Right lobe of liver (tissue), 6 donors: ENCODE results near the gene PRMT2. TPM values are rescaled to one million over a fixed set of nuclear protein-coding genes. Genes with fewer than 3 reads are reported as not detected.
A peak's percentile ranks its signal among the peaks of the same experiment; 100 is the strongest.

Experiments used
- ATAC-seq, 4 donors: fragments of 200-7000 bp; cut with Tn5 transposase; one replicate each; pipeline ENCODE4 v1.9.1; 2020; ENCODE audit warnings: mild to moderate bottlenecking in 4 of 4, moderate library complexity in 4 of 4
- DNase-seq, 3 donors: peaks; one replicate each; pipeline ENCODE4 v3.0.0-alpha.2; 2020
- H3K27ac ChIP-seq, 3 donors: fragments of 200-600 bp; one replicate each; pipeline ENCODE4 v1.8.0; 2022
- H3K27me3 ChIP-seq, 2 donors: fragments of 200-600 bp; one replicate each; pipeline ENCODE4 v1.8.0; 2022
- H3K36me3 ChIP-seq, 4 donors: fragments of 200-600 bp; sonication (generic) in 1 of 4; one replicate each; pipeline versions ENCODE4 v1.5.1 to v1.8.0; 2017 to 2022; ENCODE audit warnings: control low read depth in 1 of 4
- H3K4me1 ChIP-seq, 4 donors: fragments of 200-600 bp; sonication (generic) in 1 of 4; one replicate each; pipeline versions ENCODE4 v1.5.1 to v1.8.0; 2017 to 2022; ENCODE audit warnings: control low read depth in 1 of 4
- H3K4me3 ChIP-seq, 3 donors: fragments of 200-600 bp; one replicate each; pipeline ENCODE4 v1.8.0; 2022
- H3K9me3 ChIP-seq, 4 donors: fragments of 200-600 bp; sonication (generic) in 1 of 4; one replicate each; pipeline versions ENCODE4 v1.5.1 to v1.8.0; 2017 to 2022; ENCODE audit warnings: control low read depth in 1 of 4
- POLR2A ChIP-seq: fragments of 450-650 bp; IDR thresholded peaks from one replicate; pipeline ENCODE4 v1.6.1; 2017; ENCODE audit warnings: antibody characterized with exemption, mild to moderate bottlenecking
- WGBS: methylation state at CpG from one replicate; pipeline ENCODE4 v1.1.6; 2018; ENCODE audit warnings: low coverage, low lambda C conversion rate; ENCODE audit not compliant: insufficient coverage; ENCODE audit errors: missing lambda C conversion rate; 5-methylcytosine and 5-hydroxymethylcytosine counted together
- intact Hi-C, 2 donors: fragments of 100-400 bp; cut with DNase I; formaldehyde crosslinking; loops; one replicate each; pipeline versions ENCODE4 v1.11.2 to v1.14.1; 2022
- total RNA-seq, 6 experiments: library from RNA; depleted of rRNA in 2 of 6; stranded (reverse); fragments of >200 nt in 2 of 6; fragmentation: NEBNext Ultra II Directional in 3 of 6; extraction: Animal tissue kit (Norgen Biotek cat#: 25700) in 3 of 6; gene quantifications; one replicate each; pipeline versions ENCODE4 v1.1.0 to v1.2.4, GENCODE V29; 2016 to 2023
- TF ChIP-seq, protein P1 (sequence below), 4 donors: fragments of 200-600 bp in 3 of 4; fragments of 450-650 bp in 1 of 4; IDR thresholded peaks; one replicate each; pipeline versions ENCODE4 v1.5.1 to v1.8.0; 2016 to 2022; ENCODE audit warnings: antibody characterized with exemption in 4 of 4, mild to moderate bottlenecking in 2 of 4
- donor health status: DM: no; HTN: yes; CAD: no.
- donor health status: DM: no; HTN: no; CAD: no.
- donor health status: DM: no; HTN: no; CAD: no.
- donor health status: DM: no; HTN: yes; CAD: no.
- donor health status: DM: no; HTN: yes; CAD: no.

PRMT2 gene
- total RNA-seq, 6 experiments from 2014 or later, result 12.4 to 28.0 (median 19.6) TPM

DNA sequence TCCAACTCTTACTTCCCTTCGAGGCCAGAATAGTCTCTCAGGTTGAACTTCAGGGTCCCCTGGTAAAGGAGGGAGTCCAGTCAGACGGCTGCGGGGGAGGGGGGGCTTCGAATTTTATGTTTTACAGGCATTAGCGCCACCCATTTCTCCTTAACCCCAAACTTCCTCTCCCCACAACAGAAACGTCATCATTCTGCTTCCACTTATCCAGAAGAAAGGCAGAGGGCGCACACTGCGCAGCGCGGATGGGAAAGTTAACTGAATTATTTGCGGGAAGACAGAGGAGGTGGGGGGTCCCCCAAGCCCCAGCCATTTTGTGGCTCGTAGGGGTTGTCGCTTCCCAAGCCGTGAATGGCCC is 529 bp upstream of the PRMT2 start:
- peak overlapping the region; percentile 89 to 98 (median 90) for H3K27ac ChIP-seq
- intact Hi-C loops, result no loop called here
- no peaks in the 10 kb centered on the region for H3K9me3 ChIP-seq
- no peak for TF ChIP-seq POLR2A
- TF ChIP-seq, protein P1, sequence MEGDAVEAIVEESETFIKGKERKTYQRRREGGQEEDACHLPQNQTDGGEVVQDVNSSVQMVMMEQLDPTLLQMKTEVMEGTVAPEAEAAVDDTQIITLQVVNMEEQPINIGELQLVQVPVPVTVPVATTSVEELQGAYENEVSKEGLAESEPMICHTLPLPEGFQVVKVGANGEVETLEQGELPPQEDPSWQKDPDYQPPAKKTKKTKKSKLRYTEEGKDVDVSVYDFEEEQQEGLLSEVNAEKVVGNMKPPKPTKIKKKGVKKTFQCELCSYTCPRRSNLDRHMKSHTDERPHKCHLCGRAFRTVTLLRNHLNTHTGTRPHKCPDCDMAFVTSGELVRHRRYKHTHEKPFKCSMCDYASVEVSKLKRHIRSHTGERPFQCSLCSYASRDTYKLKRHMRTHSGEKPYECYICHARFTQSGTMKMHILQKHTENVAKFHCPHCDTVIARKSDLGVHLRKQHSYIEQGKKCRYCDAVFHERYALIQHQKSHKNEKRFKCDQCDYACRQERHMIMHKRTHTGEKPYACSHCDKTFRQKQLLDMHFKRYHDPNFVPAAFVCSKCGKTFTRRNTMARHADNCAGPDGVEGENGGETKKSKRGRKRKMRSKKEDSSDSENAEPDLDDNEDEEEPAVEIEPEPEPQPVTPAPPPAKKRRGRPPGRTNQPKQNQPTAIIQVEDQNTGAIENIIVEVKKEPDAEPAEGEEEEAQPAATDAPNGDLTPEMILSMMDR (IDR thresholded peaks at IDR 0.05), result peak in 3 of 4 donors; percentile 18 to 30 (median 27)
- ATAC-seq, result peak; percentile 37 to 65 (median 60)
- under 1% methylated on average over 11 of the region's 14 CpGs for WGBS
- peak overlapping the region; percentile 90 to 94 (median 91) for H3K4me3 ChIP-seq
- H3K4me1 ChIP-seq, result no peaks in the 10 kb centered on the region
- peak in 2 of 3 donors; percentile 64 to 68 for DNase-seq
- no peaks in the 10 kb centered on the region for H3K27me3 ChIP-seq
- peaks cover 0 to 4% (median 0%) of the 10 kb centered on the region in 4 donors for H3K36me3 ChIP-seq

DNA sequence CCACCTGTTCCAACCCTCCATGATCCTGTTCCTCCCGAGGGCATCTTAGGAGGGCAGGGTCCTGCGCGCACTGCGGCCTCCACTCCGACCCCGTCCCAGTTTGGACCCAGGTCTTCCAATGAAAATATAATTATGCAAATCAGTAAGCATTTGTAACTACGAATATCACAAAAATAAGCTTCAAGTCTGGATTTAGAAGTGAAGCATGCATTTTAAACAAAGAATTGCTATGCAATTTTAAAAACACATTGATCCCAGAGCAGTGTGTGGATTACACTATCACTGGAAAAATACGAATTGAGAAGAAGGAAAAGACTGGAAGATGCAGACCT is 673 bp downstream of the PRMT2 start:
- Histone ChIP-seq H3K9me3 (no peaks in the 10 kb centered on the region), H3K36me3 (peaks cover 0 to 4% (median 0%) of the 10 kb centered on the region in 4 donors), H3K27me3 (no peaks in the 10 kb centered on the region), H3K4me1 (no peaks in the 10 kb centered on the region), H3K4me3 (peak overlapping the region; percentile 90 to 94 (median 91)), H3K27ac (peak overlapping the region in 2 of 3 donors; percentile 89 to 98)
- DNase-seq (no peak), ATAC-seq (no peak)
- intact Hi-C loops, result no loop called here
- no peak for TF ChIP-seq POLR2A
- TF ChIP-seq, protein P1 (IDR thresholded peaks at IDR 0.05), result no peak
- 2% methylated on average over 8 of the region's 8 CpGs for WGBS

DNA sequence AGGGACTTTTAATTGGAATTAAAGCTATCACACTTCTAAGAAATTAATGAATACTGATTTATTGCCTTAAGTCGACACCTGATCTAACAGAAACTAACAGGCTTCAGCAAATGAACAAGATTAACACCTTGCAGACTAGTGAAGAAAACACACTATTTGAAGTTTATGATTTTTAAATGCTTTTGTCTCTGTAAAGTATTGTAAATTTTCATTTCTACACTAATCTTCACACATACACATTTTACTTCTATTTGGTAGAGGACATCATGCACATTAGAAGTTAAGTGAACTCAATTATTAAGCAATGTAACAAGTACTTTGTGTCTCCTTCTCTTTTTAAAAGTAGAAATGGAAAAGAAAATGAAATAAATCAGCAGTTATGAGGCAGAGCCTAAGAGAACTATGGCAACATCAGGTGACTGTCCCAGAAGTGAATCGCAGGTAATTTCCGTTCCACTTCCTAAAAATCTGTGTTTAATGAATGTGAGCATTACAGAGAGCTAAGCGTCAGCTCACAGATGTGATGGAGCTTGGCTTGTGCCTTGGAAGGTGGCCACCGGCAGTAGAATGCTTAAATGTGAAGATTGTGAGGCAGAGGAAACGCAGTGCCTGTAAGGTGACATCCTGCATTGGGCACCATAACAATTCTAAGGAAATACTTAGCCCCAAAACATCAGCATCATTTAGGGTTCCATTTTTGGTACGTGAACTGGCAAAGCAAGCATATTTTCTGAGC is 1.2 kb downstream of the PRMT2 start:
- H3K9me3 ChIP-seq, result no peaks in the 10 kb centered on the region
- H3K4me3 ChIP-seq, result peak overlapping the region in 1 of 3 donors; percentile 94
- no peaks in the 10 kb centered on the region for H3K4me1 ChIP-seq
- intact Hi-C loops, result no loop called here
- TF ChIP-seq POLR2A, result no peak
- TF ChIP-seq, protein P1 (IDR thresholded peaks at IDR 0.05), result no peak
- WGBS, result 74% methylated on average over 7 of the region's 7 CpGs
- ATAC-seq, result no peak
- no peak for DNase-seq
- H3K27me3 ChIP-seq, result no peaks in the 10 kb centered on the region
- H3K27ac ChIP-seq, result no peak overlapping the region
- peaks cover 0 to 4% (median 0%) of the 10 kb centered on the region in 4 donors for H3K36me3 ChIP-seq

DNA sequence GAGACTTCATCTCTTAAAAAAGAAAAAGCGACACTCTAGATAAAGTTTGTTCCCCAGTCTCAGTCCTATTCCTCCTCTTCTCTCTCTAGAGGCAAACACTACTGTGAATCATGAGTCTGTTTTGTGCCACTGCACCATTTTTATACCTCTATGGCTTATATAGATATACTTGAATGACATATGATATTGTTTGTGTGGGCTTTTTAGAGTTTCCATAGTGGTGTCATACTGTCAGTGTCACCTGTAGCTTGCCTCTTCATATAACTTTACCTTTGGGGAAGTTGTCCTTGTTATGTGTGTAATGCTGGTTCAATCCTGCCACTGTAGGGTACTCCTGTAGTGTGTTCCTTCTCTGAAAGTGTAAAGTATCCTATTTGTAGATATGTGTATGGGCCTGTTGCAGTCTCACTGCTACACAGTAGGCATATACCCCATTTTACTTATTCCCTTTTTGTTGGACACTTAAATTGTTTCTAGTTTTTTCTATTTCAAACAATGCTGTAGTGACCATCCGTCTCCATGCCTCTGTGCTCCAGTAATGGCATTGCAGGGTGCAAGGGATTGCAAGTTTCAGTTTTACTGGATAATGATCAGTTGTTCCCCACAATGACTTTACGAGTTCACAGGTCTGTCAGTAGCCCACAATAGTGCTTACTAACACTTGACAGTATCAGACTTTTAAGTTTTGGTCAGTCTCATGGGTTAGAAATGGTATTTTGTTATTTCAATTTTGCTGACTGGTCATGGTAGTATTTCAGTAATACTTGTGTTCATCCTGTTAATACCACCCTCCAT is 2.7 kb downstream of the PRMT2 start:
- Histone ChIP-seq H3K9me3 (no peaks in the 10 kb centered on the region), H3K36me3 (peaks cover 0 to 4% (median 0%) of the 10 kb centered on the region in 4 donors), H3K4me1 (no peaks in the 10 kb centered on the region), H3K27me3 (no peaks in the 10 kb centered on the region), H3K4me3 (no peak overlapping the region), H3K27ac (no peak overlapping the region)
- DNase-seq, result no peak
- ATAC-seq, result no peak
- TF ChIP-seq, protein P1 (IDR thresholded peaks at IDR 0.05), result no peak
- no peak for TF ChIP-seq POLR2A
- 60% methylated on average over 3 of the region's 3 CpGs for WGBS
- intact Hi-C loops, result no loop called here
